ENCODE data around the gene SHMT2. TPM values are rescaled to one million over a fixed set of nuclear protein-coding genes. Genes with fewer than 3 reads are reported as not detected.

SHMT2 gene
- total RNA-seq, 1 experiment from 2014 or later = 421 TPM

Small RNA genes within 50 kb of the gene (microRNA-seq; reads per million reads assigned to microRNA genes)
- 0.66 reads per million for gene MIR1228

Other genes starting within 250 kb of the SHMT2 start
- gene ZBTB39, start 223.2 kb upstream of the SHMT2 start, total RNA-seq (2022) = 5.2 and 6.2 TPM in 2 replicates
- not detected in 2 replicates for gene TAC3, start 213.2 kb upstream of the SHMT2 start, total RNA-seq (2022)
- 0.12 and 0.42 TPM in 2 replicates for gene MYO1A, start 179.6 kb upstream of the SHMT2 start, total RNA-seq (2022)
- gene NEMP1, start 150.9 kb upstream of the SHMT2 start, total RNA-seq (2022) = 17.5 and 22.5 TPM in 2 replicates
- 25.8 and 30.6 TPM in 2 replicates for gene NAB2, start 140.6 kb upstream of the SHMT2 start, total RNA-seq (2022)
- 99.7 and 122 TPM in 2 replicates for gene STAT6, start 118.3 kb upstream of the SHMT2 start, total RNA-seq (2022)
- 18.9 and 25.3 TPM in 2 replicates for gene LRP1, start 101.2 kb upstream of the SHMT2 start, total RNA-seq (2022)
- gene LRP1-AS, start 82.1 kb upstream of the SHMT2 start, total RNA-seq (2022) = not detected in 2 replicates
- gene NXPH4, start 12.9 kb upstream of the SHMT2 start, total RNA-seq (2022) = 2.2 and 2.8 TPM in 2 replicates
- gene STAC3, start 21.5 kb downstream of the SHMT2 start, total RNA-seq (2022) = 2.5 and 2.8 TPM in 2 replicates
- 53.9 and 64.8 TPM in 2 replicates for gene R3HDM2, start 201.3 kb downstream of the SHMT2 start, total RNA-seq (2022)
- gene INHBC, start 205.1 kb downstream of the SHMT2 start, total RNA-seq (2022) = not detected in 2 replicates
- gene INHBE, start 225.6 kb downstream of the SHMT2 start, total RNA-seq (2022) = 2.1 and 5.0 TPM in 2 replicates
- not detected in 2 replicates for gene GLI1, start 230.1 kb downstream of the SHMT2 start, total RNA-seq (2022)